Pulmonary artery endothelial cell (primary cell): ENCODE results near the gene KCNAB1. TPM values are rescaled to one million over a fixed set of nuclear protein-coding genes. Genes with fewer than 3 reads are reported as not detected.
"Not testable (repeated sequence)": the region's sequence is repeated elsewhere in the genome, so short reads cannot be mapped to it uniquely, and the experiment has no call there.

ENCODE experiments used
- DNase-seq: peaks from one replicate; pipeline ENCODE4 v3.0.0-alpha.2; 2011; ENCODE audit warnings: low read depth, low spot score
- total RNA-seq: library from RNA; depleted of rRNA; stranded (reverse); fragments of >200 nt; gene quantifications from 2 replicates; pipeline ENCODE4 v1.2.3, GENCODE V29; 2014

KCNAB1 gene
- total RNA-seq, 1 donor from 2014 or later, result 0.40 TPM

GRCh38 chr3:156217674-156218352 is 97.4 kb downstream of the KCNAB1 start:
- DNase-seq, result no peak

DNA sequence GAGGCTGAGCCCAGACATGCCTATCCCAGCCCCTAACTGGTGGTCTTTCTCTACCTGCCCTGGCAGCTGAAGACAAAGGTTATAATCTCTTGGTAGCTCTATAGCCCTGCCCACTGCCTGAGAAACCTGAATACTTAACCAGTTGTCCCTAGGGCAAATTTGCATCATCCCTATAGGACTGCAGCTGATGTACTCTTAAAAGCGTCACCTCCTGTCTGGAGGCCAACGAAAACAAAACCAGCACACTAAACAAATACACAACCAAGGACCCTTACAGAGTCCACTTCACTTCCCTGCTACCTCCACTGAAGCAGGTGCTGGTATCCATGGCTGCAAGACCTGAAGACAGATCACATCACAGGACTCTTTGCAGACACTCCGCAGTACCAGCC is 98.0 kb downstream of the KCNAB1 start:
- no peak for DNase-seq

DNA sequence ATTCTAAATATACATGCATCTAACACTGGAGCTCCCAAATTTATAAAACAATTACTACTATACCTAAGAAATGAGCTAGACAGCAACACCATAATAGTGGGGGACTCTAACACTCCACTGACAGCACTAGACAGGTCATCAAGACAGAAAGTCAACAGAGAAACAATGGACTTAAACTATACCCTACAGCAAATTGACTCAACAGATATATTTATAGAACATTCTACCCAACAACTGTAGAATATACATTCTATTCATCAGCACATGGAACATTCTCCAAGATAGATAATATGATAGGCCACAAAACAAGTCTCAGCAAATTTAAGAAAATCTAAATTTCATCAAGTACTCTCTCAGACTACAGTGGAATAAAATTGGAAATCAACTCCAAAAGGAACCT is 102.0 kb downstream of the KCNAB1 start:
- DNase-seq, result not testable (repeated sequence)

DNA sequence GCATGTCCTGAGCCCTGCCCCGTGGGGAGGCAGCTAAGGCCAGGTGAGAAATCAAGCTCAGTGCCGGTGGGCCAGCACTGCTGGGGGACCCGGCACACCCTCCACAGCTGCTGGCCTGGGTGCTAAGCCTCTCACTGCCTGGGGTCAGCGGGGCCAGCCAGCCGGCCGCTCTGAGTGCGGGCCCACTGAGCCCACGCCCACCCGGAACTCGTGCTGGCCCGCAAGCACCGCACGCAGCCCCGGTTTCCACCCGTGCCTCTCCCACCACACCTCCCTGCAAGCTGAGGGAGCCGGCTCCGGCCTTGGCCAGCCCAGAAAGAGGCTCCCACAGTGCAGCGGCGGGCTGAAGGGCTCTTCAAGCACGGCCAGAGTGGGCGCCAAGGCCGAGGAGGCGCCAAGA is 103.7 kb downstream of the KCNAB1 start:
- not testable (repeated sequence) for DNase-seq

GRCh38 chr3:156226676-156227420 is 106.5 kb downstream of the KCNAB1 start:
- no peak for DNase-seq

DNA sequence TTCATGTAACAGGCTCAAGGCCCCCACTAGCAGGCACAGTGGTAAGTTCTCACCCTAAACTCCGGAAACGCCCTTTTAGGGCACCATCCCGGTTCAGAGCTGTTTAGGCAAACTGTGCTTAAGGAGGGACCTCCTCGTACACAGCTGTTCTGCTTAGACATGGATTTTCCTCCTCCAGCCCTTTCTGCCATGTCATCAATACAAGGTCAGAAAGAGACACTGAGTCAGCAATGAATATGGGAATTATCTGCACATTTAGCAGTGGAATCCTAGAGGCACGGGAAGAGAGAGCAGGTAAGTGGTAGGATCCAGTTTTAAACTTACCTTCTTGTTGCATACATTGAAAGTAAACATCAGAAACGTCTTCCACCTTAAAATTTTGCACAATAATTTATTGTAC is 107.3 kb downstream of the KCNAB1 start:
- no peak for DNase-seq

GRCh38 chr3:156230278-156230900 is 110.0 kb downstream of the KCNAB1 start:
- DNase-seq, result no peak

DNA sequence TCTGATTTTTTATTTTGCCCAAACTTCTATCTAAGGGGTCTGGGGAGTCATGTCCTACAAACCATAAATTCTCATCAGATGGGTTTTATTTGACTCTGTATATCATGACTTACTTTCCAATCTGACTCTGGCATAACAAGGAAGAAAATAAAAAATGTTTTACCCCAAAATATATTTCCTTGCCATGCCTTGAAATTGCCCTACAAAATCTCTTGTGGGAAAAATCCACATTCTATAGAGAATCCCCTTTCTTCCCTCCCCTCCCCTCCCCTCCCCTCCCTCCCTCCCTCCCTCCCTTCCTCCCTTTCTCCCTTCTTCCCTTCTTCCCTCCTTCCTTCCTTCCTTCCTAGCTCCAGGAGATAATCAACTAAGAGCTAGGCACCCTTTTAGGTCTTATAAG is 110.8 kb downstream of the KCNAB1 start:
- not testable (repeated sequence) for DNase-seq

GRCh38 chr3:156233876-156234275 is 113.5 kb downstream of the KCNAB1 start:
- no peak for DNase-seq

GRCh38 chr3:156236556-156237260 is 116.3 kb downstream of the KCNAB1 start:
- DNase-seq, result no peak

- DNase-seq, result no peak
These were observed 120.3 kb downstream of the KCNAB1 start for GRCh38 chr3:156240642-156241041.

DNA sequence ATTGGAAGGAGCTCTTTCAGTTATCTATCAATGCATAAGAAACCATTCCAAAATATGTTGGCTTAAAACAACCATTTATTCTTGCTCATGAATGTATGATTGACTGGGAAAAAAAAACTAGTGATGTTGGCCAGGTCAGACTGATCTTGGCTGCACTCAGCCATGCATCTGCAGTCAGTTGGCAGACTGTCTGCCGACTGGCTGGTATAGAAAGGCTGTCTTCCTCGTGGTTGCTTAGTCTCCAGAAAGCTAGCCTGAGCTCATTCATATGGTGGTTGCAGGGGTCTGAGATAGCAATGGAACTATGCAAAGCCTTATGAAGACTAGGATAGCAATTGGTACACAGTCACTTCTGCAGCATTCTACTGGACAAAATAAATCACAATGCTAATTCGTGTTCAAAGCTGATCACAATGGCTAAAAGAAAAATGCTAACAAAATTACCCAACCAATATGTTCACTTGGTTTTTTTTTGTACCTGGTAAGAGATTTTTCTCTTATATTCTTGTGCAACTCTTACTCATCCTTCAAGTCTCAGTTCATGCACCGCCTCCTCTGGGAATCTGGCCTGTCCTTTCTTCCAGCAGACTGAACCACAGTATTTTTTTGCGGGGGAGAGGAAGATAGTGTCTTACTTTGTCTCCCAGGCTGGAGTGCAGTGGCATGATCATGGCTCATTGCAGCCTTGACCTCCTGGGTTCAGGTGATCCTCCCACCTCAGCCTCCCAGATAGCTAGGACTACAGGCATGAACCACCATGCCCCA is 126.8 kb downstream of the KCNAB1 start:
- DNase-seq, result no peak

DNA sequence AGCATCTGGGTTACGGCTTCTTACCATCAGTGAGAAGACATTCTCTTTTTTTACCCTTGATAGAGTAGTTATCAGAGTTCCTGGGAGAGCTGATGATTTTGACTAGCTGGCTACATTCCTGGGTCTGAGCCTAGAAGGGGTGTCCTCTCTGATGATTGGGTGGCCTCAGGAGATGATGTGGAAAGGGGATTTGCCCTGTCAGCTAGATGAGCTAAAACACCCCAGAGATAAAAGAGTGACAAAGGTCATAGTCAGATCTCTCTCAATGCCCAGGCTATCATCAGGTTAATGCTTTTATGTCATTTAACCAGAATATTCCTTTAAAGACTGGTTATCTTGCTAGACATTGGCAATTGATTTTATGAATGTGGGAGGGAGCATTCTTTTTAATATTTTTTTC is 130.2 kb downstream of the KCNAB1 start:
- no peak for DNase-seq

DNA sequence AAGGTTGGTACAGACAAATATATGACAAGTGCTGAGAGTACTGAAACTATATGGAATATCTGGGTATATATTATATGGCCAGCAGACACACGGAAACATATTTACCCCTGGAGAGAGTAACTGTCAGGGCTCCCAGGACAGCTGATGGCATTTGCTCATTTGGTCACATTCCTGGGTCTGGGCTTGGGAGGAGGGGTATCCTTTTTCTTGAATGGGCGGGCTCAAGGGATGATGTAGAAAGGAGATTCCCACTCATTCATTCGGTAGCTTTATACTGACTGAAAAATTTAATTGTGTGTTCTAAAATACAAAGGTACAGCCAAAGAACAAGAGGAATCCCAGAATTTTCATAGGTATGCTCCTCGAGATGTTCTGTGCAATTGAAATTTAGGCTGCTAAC is 131.0 kb downstream of the KCNAB1 start:
- no peak for DNase-seq

- DNase-seq, result no peak
These were observed 132.3 kb downstream of the KCNAB1 start for GRCh38 chr3:156252656-156253055.

GRCh38 chr3:156253150-156253549 is 132.8 kb downstream of the KCNAB1 start:
- DNase-seq, result no peak

DNA sequence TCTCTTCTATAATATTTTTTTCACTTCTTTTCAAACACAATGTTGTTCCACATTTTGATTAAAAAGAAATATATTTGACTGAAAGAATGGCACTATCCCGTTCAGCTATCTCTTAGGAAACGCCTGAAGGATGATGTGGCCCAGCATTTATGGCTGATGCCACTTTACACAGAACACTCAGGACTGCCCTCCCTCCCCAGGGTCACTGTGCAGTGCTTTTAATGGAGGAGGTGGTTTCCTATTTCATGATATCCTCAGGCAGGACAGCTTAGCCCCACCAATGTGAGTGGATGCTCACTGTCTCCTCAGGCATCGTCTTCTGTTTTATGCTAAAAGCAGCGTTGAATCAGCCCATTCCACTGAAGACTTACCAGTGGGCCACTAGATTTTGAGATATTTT is 135.9 kb downstream of the KCNAB1 start:
- no peak for DNase-seq

- DNase-seq, result no peak
These were observed 136.6 kb downstream of the KCNAB1 start for GRCh38 chr3:156256945-156257344.

DNA sequence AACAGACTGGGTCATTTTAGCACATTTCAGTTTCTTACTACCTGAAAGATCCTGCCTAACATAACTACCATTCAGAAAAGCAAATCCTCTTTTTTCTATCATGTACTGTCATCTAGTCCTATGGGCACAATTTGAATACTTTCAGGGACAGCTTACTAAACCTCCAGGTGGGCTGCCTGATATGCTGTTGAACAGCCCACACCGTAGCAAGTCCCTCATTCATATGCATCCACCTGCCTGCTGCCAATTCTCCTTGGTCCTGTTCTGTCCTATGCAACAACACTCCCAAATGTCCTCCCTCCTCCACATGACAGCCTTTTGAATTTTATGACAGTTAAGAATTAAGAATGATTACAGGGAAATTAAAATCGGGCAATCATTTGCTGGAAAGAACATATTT is 137.9 kb downstream of the KCNAB1 start:
- DNase-seq, result no peak

GRCh38 chr3:156259896-156260295 is 139.5 kb downstream of the KCNAB1 start:
- DNase-seq, result peak; percentile 10

DNA sequence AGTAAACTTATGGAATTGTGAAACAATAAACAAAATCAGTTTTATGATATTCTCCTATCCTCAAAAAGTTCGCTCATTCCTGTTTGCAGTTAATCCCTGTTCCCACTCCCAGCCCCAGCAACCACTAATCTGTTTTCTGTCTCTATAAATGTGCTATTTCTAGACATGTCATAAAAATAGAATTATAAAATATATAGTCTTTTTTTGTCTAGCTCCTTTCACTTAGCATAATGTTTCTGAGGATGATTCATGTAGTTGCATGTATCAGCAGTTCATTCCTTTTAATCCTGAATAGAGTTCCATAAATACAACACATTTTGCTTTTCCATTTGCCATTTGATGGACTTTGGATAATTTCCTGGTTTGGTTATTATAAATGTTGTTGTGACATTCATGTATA is 140.0 kb downstream of the KCNAB1 start:
- DNase-seq, result no peak
